Neural cell (in vitro differentiated cells): ENCODE data around the gene AQP9. TPM values are rescaled to one million over a fixed set of nuclear protein-coding genes. Genes with fewer than 3 reads are reported as not detected.

Experiments
- H2AFZ ChIP-seq: fragments of 200-600, 300-800 bp; sonication (generic), shearing (Covaris generic); 2 replicates; pipeline ENCODE4 v1.6.0; 2014; ENCODE audit warnings: low read depth, mild to moderate bottlenecking, antibody characterized with exemption, low read length, moderate library complexity
- H3F3A ChIP-seq: fragments of 200-600 bp; shearing (Covaris generic); 2 replicates; pipeline ENCODE4 v1.6.1; 2016; ENCODE audit warnings: mild to moderate bottlenecking, moderate library complexity, mixed read lengths, antibody characterized with exemption, low read length; ENCODE audit not compliant: insufficient read depth, poor library complexity, severe bottlenecking
- H3K27ac ChIP-seq: fragments of 200-600, 300-800 bp; sonication (generic), shearing (Covaris generic); 2 replicates; pipeline ENCODE4 v1.5.1; 2014; ENCODE audit warnings: mild to moderate bottlenecking, low read length, moderate library complexity
- H3K27me3 ChIP-seq: fragments of 300-800, 200-600 bp; sonication (generic), shearing (Covaris generic); 2 replicates; pipeline ENCODE4 v1.6.0; 2014; ENCODE audit warnings: mild to moderate bottlenecking, low read depth, low read length, moderate library complexity; ENCODE audit not compliant: insufficient read depth
- H3K36me3 ChIP-seq: fragments of 300-800, 200-600 bp; sonication (generic), shearing (Covaris generic); 2 replicates; pipeline ENCODE4 v1.5.1; 2014; ENCODE audit warnings: mild to moderate bottlenecking, antibody characterized with exemption, low read length, moderate library complexity; ENCODE audit not compliant: insufficient read depth
- H3K4me2 ChIP-seq: fragments of 300-800, 200-600 bp; sonication (generic), shearing (Covaris generic); 2 replicates; pipeline ENCODE4 v1.6.0; 2014; ENCODE audit warnings: mild to moderate bottlenecking, low read length
- H3K4me3 ChIP-seq: fragments of 300-800, 200-600 bp; sonication (generic), shearing (Covaris generic); 2 replicates; pipeline ENCODE4 v1.5.1; 2014; ENCODE audit warnings: mild to moderate bottlenecking, low read length, moderate library complexity
- H3K79me2 ChIP-seq: fragments of 200-600 bp; shearing (Covaris generic); replicated peaks from 2 replicates; pipeline ENCODE4 v1.6.0; 2014; ENCODE audit warnings: mild to moderate bottlenecking, low read length, moderate library complexity; ENCODE audit not compliant: insufficient read depth
- H3K9ac ChIP-seq: fragments of 300-800, 200-600 bp; sonication (generic), shearing (Covaris generic); 2 replicates; pipeline ENCODE4 v1.6.1; 2016; ENCODE audit warnings: mild to moderate bottlenecking, low read length, mixed read lengths
- H3K9me2 ChIP-seq: fragments of 200-600 bp; shearing (Covaris generic); 2 replicates; pipeline ENCODE4 v1.6.1; 2016; ENCODE audit warnings: mild to moderate bottlenecking, low read length, mixed read lengths; ENCODE audit not compliant: insufficient read depth
- H3K9me3 ChIP-seq: fragments of 200-600, 300-800 bp; sonication (generic), shearing (Covaris generic); 2 replicates; pipeline ENCODE4 v1.6.1; 2016; ENCODE audit warnings: mild to moderate bottlenecking, mixed run types, low read length, moderate library complexity, mixed read lengths
- H4K20me1 ChIP-seq: fragments of 200-600 bp; shearing (Covaris generic); 2 replicates; pipeline ENCODE4 v1.6.1; 2016; ENCODE audit warnings: mild to moderate bottlenecking, mixed run types; ENCODE audit not compliant: insufficient read depth
- CTCF ChIP-seq: fragments of 450-650 bp; IDR thresholded peaks from 2 replicates; pipeline ENCODE4 v1.5.1; 2014; ENCODE audit warnings: antibody characterized with exemption, mild to moderate bottlenecking, moderate library complexity; ENCODE audit not compliant: poor library complexity, severe bottlenecking
- EP300 ChIP-seq: fragments of 450-650 bp; conservative IDR thresholded peaks from 2 replicates; pipeline ENCODE4 v1.6.1; 2014; ENCODE audit warnings: antibody characterized with exemption, mild to moderate bottlenecking, moderate library complexity; ENCODE audit not compliant: poor library complexity, severe bottlenecking
- EZH2 ChIP-seq: fragments of 200-600, 300-800 bp; shearing (Covaris generic), sonication (generic); IDR thresholded peaks from 2 replicates; pipeline ENCODE4 v1.6.1; 2014; ENCODE audit warnings: antibody characterized with exemption, low read length, borderline replicate concordance, mild to moderate bottlenecking; ENCODE audit not compliant: insufficient read depth, poor library complexity, severe bottlenecking
- MXI1 ChIP-seq: fragments of 450-650 bp; conservative IDR thresholded peaks from 2 replicates; pipeline ENCODE4 v1.6.1; 2014; ENCODE audit warnings: antibody characterized with exemption, mild to moderate bottlenecking; ENCODE audit not compliant: poor library complexity, severe bottlenecking
- POLR2AphosphoS5 ChIP-seq: IDR thresholded peaks from 2 replicates; pipeline ENCODE4 v1.6.1; 2012
- RAD21 ChIP-seq: fragments of 450-650 bp; conservative IDR thresholded peaks from 2 replicates; pipeline ENCODE4 v1.6.1; 2014; ENCODE audit warnings: antibody characterized with exemption, mild to moderate bottlenecking, moderate library complexity
- SMC3 ChIP-seq: fragments of 450-650 bp; conservative IDR thresholded peaks from 2 replicates; pipeline ENCODE4 v1.6.1; 2014; ENCODE audit warnings: antibody characterized with exemption, mild to moderate bottlenecking, moderate library complexity; ENCODE audit not compliant: poor library complexity
- TAF1 ChIP-seq: IDR thresholded peaks from 2 replicates; pipeline ENCODE4 v1.6.1; 2012; ENCODE audit warnings: low read depth
- polyA plus RNA-seq: library from polyadenylated mRNA; depleted of rRNA; stranded (reverse); fragments of >200 nt; gene quantifications from 2 replicates; pipeline ENCODE4 v1.2.3, GENCODE V29; 2014
- TF ChIP-seq, protein P1 (sequence below): IDR thresholded peaks from 2 replicates; pipeline ENCODE4 v1.6.1; 2012; ENCODE audit warnings: borderline replicate concordance

The AQP9 gene
- polyA plus RNA-seq, 1 donor from 2014 or later, result not detected

- Histone ChIP-seq H3K27me3 (no peaks in the 10 kb centered on the region), H3K9me3 (no peaks in the 10 kb centered on the region), H2AFZ (no peak overlapping the region), H3K9me2 (no peaks in the 10 kb centered on the region), H3K79me2 (no peaks in the 10 kb centered on the region), H3K36me3 (no peaks in the 10 kb centered on the region), H3K4me3 (no peak overlapping the region), H3K4me2 (no peak overlapping the region), H4K20me1 (no peaks in the 10 kb centered on the region), H3F3A (no peaks in the 10 kb centered on the region), H3K9ac (no peak overlapping the region), H3K27ac (no peak overlapping the region)
- TF ChIP-seq, protein P1, sequence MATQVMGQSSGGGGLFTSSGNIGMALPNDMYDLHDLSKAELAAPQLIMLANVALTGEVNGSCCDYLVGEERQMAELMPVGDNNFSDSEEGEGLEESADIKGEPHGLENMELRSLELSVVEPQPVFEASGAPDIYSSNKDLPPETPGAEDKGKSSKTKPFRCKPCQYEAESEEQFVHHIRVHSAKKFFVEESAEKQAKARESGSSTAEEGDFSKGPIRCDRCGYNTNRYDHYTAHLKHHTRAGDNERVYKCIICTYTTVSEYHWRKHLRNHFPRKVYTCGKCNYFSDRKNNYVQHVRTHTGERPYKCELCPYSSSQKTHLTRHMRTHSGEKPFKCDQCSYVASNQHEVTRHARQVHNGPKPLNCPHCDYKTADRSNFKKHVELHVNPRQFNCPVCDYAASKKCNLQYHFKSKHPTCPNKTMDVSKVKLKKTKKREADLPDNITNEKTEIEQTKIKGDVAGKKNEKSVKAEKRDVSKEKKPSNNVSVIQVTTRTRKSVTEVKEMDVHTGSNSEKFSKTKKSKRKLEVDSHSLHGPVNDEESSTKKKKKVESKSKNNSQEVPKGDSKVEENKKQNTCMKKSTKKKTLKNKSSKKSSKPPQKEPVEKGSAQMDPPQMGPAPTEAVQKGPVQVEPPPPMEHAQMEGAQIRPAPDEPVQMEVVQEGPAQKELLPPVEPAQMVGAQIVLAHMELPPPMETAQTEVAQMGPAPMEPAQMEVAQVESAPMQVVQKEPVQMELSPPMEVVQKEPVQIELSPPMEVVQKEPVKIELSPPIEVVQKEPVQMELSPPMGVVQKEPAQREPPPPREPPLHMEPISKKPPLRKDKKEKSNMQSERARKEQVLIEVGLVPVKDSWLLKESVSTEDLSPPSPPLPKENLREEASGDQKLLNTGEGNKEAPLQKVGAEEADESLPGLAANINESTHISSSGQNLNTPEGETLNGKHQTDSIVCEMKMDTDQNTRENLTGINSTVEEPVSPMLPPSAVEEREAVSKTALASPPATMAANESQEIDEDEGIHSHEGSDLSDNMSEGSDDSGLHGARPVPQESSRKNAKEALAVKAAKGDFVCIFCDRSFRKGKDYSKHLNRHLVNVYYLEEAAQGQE, result no peak
- TF ChIP-seq EP300 (no peak), SMC3 (no peak), MXI1 (no peak), CTCF (no peak), TAF1 (no peak), EZH2 (no peak), RAD21 (no peak)
Measured at GRCh38 chr15:58136731-58137130, 1.4 kb upstream of the AQP9 start.

DNA sequence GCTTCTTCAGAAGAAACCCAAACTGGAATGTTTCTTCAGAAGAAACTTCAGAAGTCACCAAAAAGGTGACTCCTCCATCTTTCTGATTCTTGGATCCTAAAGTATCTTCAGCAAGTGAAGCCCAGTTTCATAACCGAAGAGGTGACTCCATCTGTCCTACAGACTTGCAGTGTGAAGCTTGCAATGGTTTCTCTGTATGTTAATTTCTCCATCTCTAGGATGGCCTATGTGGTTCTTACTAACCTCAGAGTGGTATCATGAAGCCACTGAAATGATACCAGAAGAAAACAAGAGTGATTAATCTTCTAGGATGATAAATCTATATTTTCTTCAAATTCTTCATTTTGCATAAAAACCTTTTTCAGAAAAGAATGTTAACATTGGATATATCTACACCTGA is 495 bp upstream of the AQP9 start:
- H2AFZ ChIP-seq, result no peak overlapping the region
- no peak overlapping the region for H3K9ac ChIP-seq
- no peaks in the 10 kb centered on the region for H3F3A ChIP-seq
- no peaks in the 10 kb centered on the region for H3K36me3 ChIP-seq
- H3K79me2 ChIP-seq, result no peaks in the 10 kb centered on the region
- H3K27ac ChIP-seq, result no peak overlapping the region
- no peaks in the 10 kb centered on the region for H3K9me2 ChIP-seq
- no peak for TF ChIP-seq POLR2AphosphoS5
- no peak overlapping the region for H3K4me3 ChIP-seq
- no peak overlapping the region for H3K4me2 ChIP-seq
- H3K27me3 ChIP-seq, result no peaks in the 10 kb centered on the region
- no peaks in the 10 kb centered on the region for H3K9me3 ChIP-seq
- H4K20me1 ChIP-seq, result no peaks in the 10 kb centered on the region
